Keratinocyte (primary cell): Measurements from ENCODE around the gene JPT1.

ENCODE experiments used
- CTCF ChIP-seq, 3 experiments: IDR thresholded peaks in 1 of 3; conservative IDR thresholded peaks in 1 of 3; optimal IDR thresholded peaks in 1 of 3; 2 replicates in 2 of 3; 3 replicates in 1 of 3; pipeline versions ENCODE3 to v1.5.1; 2011; ENCODE audit warnings: low read length in 3 of 3, mild to moderate bottlenecking in 3 of 3, moderate library complexity in 2 of 3, control low read depth in 1 of 3, inconsistent platforms in 1 of 3; ENCODE audit not compliant: insufficient read depth in 2 of 3; ENCODE audit errors: extremely low read depth in 1 of 3
- EZH2 ChIP-seq: IDR thresholded peaks from one replicate; pipeline ENCODE4 v1.6.1; 2012; ENCODE audit warnings: inconsistent platforms, mild to moderate bottlenecking, low read length, moderate library complexity

- no peak for TF ChIP-seq CTCF (optimal IDR thresholded peaks at IDR 0.05 in 1 of 3, IDR thresholded peaks at IDR 0.05 in 1 of 3, conservative IDR thresholded peaks at IDR 0.05 in 1 of 3; ENCODE audit: extremely low read depth in 1 of 3, insufficient read depth in 2 of 3, low read length in 3 of 3)
- no peak for TF ChIP-seq EZH2
These were observed 58.2 kb downstream of the JPT1 start for GRCh38 chr17:75096082-75096625.
